Upper lobe of right lung (tissue), 1 donor: ENCODE data around the gene GRIN2D. TPM values are rescaled to one million over a fixed set of nuclear protein-coding genes. Genes with fewer than 3 reads are reported as not detected.
A peak's percentile ranks its signal among the peaks of the same experiment; 100 is the strongest.

Source experiments
- ATAC-seq: fragments of 200-7000 bp; cut with Tn5 transposase; one replicate; pipeline ENCODE4 v1.9.1; 2020; ENCODE audit warnings: mild to moderate bottlenecking, moderate library complexity
- DNase-seq: peaks from one replicate; pipeline ENCODE4 v3.0.0-alpha.2; 2020
- H3K27ac ChIP-seq: fragments of 200-600 bp; one replicate; pipeline ENCODE4 v1.8.0; 2022
- H3K27me3 ChIP-seq: fragments of 200-600 bp; one replicate; pipeline ENCODE4 v1.8.0; 2022; ENCODE audit warnings: mild to moderate bottlenecking
- H3K36me3 ChIP-seq: fragments of 200-600 bp; one replicate; pipeline ENCODE4 v1.8.0; 2022
- H3K4me1 ChIP-seq: fragments of 200-600 bp; one replicate; pipeline ENCODE4 v1.8.0; 2022
- H3K4me3 ChIP-seq: fragments of 200-600 bp; one replicate; pipeline ENCODE4 v1.8.0; 2022; ENCODE audit warnings: mild to moderate bottlenecking
- H3K9me3 ChIP-seq: fragments of 200-600 bp; one replicate; pipeline ENCODE4 v1.8.0; 2022
- CTCF ChIP-seq: fragments of 200-600 bp; IDR thresholded peaks from one replicate; pipeline ENCODE4 v1.8.0; 2022; ENCODE audit warnings: antibody characterized with exemption
- intact Hi-C: fragments of 100-400 bp; cut with DNase I; formaldehyde crosslinking; loops from one replicate; pipeline ENCODE4 v1.11.0; 2022
- total RNA-seq: library from RNA; stranded (reverse); fragmentation: NEBNext Ultra II Directional; extraction: Animal tissue kit (Norgen Biotek cat#: 25700); gene quantifications from one replicate; pipeline ENCODE4 v1.2.1, GENCODE V29; 2021
- donor health status: DM: no; HTN: yes; CAD: no; lungs with severe emphysema.

Gene GRIN2D
- total RNA-seq, 1 donor from 2014 or later: 0.61 TPM

DNA sequence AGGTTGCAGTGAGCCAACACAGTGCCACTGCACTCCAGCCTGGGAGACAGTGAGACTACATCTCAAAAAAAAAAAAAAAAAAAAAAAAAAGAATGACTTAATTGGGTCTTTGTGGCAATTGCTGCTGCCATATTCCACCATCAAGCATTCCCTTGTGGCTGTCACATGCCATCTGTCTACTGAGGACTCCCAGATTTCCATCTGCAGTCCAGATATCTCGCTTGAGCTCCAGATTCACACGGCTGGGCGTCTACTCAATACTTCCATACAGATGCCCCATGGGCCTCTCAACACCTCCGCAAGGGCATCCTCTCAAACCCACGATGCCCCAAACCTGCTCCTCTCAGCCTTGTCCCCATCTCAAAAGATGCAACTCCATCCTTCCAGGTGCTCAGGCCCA lies 42.6 kb upstream of the GRIN2D start:
- DNase-seq: no peak
- ATAC-seq: no peak

GRCh38 chr19:48351341-48351752 lies 42.1 kb upstream of the GRIN2D start:
- peak; percentile 88 for TF ChIP-seq CTCF
- peak; percentile 91 for DNase-seq
- ATAC-seq: peak; percentile 97
- Histone ChIP-seq H3K4me1 (no peaks in the 10 kb centered on the region), H3K9me3 (no peaks in the 10 kb centered on the region), H3K36me3 (no peaks in the 10 kb centered on the region), H3K4me3 (no peak overlapping the region), H3K27me3 (no peaks in the 10 kb centered on the region), H3K27ac (no peak overlapping the region)
- intact Hi-C loops: no loop called here

More for the DNA sequence above, 42.6 kb upstream of the GRIN2D start:
- Histone ChIP-seq H3K27me3 (no peaks in the 10 kb centered on the region), H3K4me3 (no peak overlapping the region), H3K27ac (no peak overlapping the region), H3K4me1 (no peaks in the 10 kb centered on the region), H3K9me3 (no peaks in the 10 kb centered on the region), H3K36me3 (no peaks in the 10 kb centered on the region)
- TF ChIP-seq CTCF: no peak
- intact Hi-C loops: no loop called here

DNA sequence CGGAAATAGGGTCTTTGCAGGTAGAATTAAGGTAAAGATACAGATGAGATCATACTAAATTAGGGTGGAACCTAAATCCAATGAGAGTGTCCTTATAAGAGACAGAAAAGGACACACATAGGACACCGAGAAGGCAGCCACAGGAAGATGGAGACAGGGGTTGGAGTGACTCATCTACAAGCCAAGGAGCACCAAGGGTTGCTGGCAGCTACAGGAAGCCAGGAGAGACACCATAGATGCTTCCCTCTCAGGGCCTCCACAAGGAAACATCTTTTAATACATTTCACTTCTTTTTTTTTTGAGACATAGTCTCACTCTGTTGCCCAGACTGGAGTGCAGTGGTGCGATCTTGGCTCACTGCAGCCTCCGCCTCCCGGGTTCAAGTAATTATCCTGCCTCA lies 39.8 kb upstream of the GRIN2D start:
- no peaks in the 10 kb centered on the region for H3K4me1 ChIP-seq
- intact Hi-C loops: no loop called here
- no peaks in the 10 kb centered on the region for H3K36me3 ChIP-seq
- no peak overlapping the region for H3K4me3 ChIP-seq
- DNase-seq (no peak), ATAC-seq (no peak)
- H3K27ac ChIP-seq: no peak overlapping the region
- TF ChIP-seq CTCF: no peak
- no peaks in the 10 kb centered on the region for H3K27me3 ChIP-seq
- no peaks in the 10 kb centered on the region for H3K9me3 ChIP-seq

- Histone ChIP-seq H3K27ac (no peak overlapping the region), H3K4me3 (no peak overlapping the region), H3K4me1 (no peaks in the 10 kb centered on the region), H3K36me3 (no peaks in the 10 kb centered on the region), H3K9me3 (no peaks in the 10 kb centered on the region), H3K27me3 (no peaks in the 10 kb centered on the region)
- no peak for ATAC-seq
- intact Hi-C loops: no loop called here
- no peak for TF ChIP-seq CTCF
- no peak for DNase-seq
Measured at GRCh38 chr19:48354332-48354992, 39.0 kb upstream of the GRIN2D start.

DNA sequence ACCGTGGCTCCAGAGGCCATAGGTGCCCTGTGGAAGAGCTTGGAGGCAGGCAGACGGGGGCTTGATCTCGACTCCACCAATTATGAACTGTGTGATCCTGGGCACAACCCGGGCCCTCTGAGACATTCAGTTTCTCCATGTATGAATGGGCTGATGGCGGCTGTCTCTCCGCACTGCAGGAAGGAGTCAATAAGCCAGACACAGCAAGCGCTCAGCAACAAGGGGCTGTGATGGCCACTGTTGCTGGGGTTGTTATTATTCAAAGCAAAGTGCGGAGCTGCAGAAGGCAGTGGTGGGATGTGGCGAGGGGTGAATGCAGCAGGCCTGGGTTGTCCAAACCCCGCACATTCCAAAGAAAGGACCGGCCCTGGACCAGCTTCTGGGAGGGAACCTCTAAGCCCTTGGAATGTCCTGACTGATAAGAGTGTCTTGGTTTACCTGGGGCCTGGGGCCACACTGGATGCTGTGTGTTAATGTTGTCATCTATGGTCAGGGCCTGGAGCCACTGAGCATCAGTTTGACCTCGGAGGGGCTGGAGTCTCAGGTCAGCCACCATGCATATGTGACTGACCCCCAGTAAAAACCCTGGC lies 38.0 kb upstream of the GRIN2D start:
- Histone ChIP-seq H3K4me1 (no peaks in the 10 kb centered on the region), H3K9me3 (no peaks in the 10 kb centered on the region), H3K36me3 (no peaks in the 10 kb centered on the region), H3K4me3 (no peak overlapping the region), H3K27me3 (no peaks in the 10 kb centered on the region), H3K27ac (no peak overlapping the region)
- no peak for TF ChIP-seq CTCF
- no peak for ATAC-seq
- DNase-seq: no peak
- intact Hi-C loops: no loop called here
